Endothelial cell (in vitro differentiated cells): Measurements from ENCODE around the gene DDIAS. TPM values are rescaled to one million over a fixed set of nuclear protein-coding genes. Genes with fewer than 3 reads are reported as not detected.
A peak's percentile ranks its signal among the peaks of the same experiment; 100 is the strongest.
"Not testable (repeated sequence)": the region's sequence is repeated elsewhere in the genome, so short reads cannot be mapped to it uniquely, and the experiment has no call there.

Experiments
- DNase-seq: peaks from one replicate; pipeline ENCODE4 v3.0.0; 2021; ENCODE audit warnings: low spot score
- H3K27ac Mint-ChIP-seq: one replicate; pipeline ENCODE4 v1.8.0; 2021; ENCODE audit warnings: mixed read lengths, inconsistent platforms; ENCODE audit not compliant: unreplicated experiment
- H3K27me3 Mint-ChIP-seq: one replicate; pipeline ENCODE4 v1.8.0; 2021; ENCODE audit warnings: mild to moderate bottlenecking, moderate library complexity, mixed read lengths, inconsistent platforms; ENCODE audit not compliant: unreplicated experiment
- H3K36me3 Mint-ChIP-seq: one replicate; pipeline ENCODE4 v1.8.0; 2021; ENCODE audit warnings: mild to moderate bottlenecking, low read depth, mixed read lengths, inconsistent platforms; ENCODE audit not compliant: unreplicated experiment
- H3K4me1 Mint-ChIP-seq: one replicate; pipeline ENCODE4 v1.8.0; 2021; ENCODE audit warnings: mild to moderate bottlenecking, mixed read lengths, inconsistent platforms; ENCODE audit not compliant: unreplicated experiment
- H3K4me3 Mint-ChIP-seq: one replicate; pipeline ENCODE4 v1.8.0; 2021; ENCODE audit warnings: mild to moderate bottlenecking, mixed read lengths, inconsistent platforms; ENCODE audit not compliant: unreplicated experiment
- H3K9me3 Mint-ChIP-seq: one replicate; pipeline ENCODE4 v1.8.0; 2021; ENCODE audit warnings: mixed read lengths, inconsistent platforms; ENCODE audit not compliant: unreplicated experiment
- long read RNA-seq: library from polyadenylated mRNA; unstranded; transcript quantifications from one replicate; pipeline ENCODE4 v2.0.0, GENCODE V29; 2020; ENCODE audit not compliant: unreplicated experiment
- total RNA-seq: library from RNA; stranded (reverse); fragmentation: NEBNext Ultra II Directional; extraction: Animal tissue kit (Norgen Biotek cat#: 25700); gene quantifications from one replicate; pipeline ENCODE4 v1.2.1, GENCODE V29; 2021; ENCODE audit not compliant: unreplicated experiment
- TF ChIP-seq, protein P1 (sequence below): fragments of 200-600 bp; sonication (generic); IDR thresholded peaks from one replicate; pipeline ENCODE4 v1.5.0; 2021; ENCODE audit warnings: antibody characterized with exemption; ENCODE audit not compliant: unreplicated experiment

The DDIAS gene, protein sequence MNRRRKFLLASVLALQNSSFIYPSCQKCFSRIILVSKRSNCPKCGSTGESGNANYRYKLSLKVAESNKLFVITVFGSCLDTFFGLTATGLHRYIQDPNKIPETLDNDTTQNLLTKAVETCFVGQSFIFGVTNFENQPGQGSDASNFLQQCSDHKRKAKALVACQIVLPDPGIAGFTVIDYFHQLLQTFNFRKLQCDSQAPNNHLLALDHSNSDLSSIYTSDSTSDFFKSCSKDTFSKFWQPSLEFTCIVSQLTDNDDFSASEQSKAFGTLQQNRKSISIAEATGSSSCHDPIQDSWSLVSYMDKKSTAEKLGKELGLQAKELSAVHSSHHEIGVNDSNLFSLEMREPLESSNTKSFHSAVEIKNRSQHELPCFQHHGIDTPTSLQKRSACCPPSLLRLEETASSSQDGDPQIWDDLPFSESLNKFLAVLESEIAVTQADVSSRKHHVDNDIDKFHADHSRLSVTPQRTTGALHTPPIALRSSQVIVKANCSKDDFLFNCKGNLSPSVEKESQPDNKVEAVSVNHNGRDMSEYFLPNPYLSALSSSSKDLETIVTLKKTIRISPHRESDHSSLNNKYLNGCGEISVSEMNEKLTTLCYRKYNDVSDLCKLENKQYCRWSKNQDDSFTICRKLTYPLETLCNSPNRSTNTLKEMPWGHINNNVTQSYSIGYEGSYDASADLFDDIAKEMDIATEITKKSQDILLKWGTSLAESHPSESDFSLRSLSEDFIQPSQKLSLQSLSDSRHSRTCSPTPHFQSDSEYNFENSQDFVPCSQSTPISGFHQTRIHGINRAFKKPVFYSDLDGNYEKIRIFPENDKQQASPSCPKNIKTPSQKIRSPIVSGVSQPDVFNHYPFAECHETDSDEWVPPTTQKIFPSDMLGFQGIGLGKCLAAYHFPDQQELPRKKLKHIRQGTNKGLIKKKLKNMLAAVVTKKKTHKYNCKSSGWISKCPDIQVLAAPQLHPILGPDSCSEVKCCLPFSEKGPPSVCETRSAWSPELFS
- total RNA-seq, result 11.2 TPM
- long read RNA-seq, partial matches to known transcripts, result 0 of 1 reads
- long read RNA-seq, other reads (novel, unspliced or antisense), result 0 of 1 reads

DNA sequence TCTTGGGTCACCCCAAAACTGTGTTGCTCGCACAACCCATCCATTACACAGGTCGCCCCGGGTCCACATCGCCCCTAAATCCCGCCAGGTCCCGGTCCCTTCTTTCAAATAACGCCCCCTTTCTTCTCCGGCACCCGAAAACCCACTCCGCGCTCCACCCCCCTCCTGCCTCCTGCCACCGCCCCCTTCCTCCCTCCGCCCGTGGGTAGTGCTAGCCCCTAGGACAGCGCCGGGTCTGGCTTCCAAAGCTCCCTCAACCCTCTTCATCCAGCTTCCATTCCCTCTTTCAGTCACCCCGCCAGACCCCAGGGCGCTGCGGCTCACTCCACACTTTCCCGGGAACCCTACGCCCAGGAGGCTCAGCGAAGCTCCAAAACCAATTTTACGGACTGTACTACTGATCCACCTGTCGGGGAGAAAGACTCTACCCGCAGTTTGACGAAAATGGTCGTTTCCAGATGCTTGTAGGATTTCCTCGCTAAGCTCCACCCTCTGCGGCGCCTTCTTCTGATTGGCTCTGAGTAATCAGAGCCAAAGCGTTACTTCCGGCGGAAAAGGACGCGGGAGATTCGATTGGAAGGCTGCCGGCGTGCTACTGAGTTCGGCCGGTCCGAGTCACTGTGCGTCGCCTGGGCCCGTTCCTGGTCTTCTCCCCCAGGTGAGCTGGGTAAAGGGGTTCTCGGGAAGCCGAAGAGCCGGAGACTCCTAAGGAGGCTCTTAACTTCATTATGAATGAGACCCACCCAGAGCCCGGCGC, at the start of gene DDIAS:
TSS of gene DDIAS (plus strand) at position 572 of the 757 bp plus-strand sequence. CDS start 13,003 bp downstream, outside the sequence.
- Mint-ChIP-seq H3K27ac (peak within 1 kb of the TSS; percentile 95), H3K27me3 (peaks cover 8% of the 10 kb centered on the region), H3K36me3 (peaks cover 7% of the 10 kb centered on the region), H3K9me3 (no peaks in the 10 kb centered on the region), H3K4me1 (peaks cover 43% of the 10 kb centered on the region), H3K4me3 (peak within 1 kb of the TSS; percentile 100)
- TF ChIP-seq, protein P1, sequence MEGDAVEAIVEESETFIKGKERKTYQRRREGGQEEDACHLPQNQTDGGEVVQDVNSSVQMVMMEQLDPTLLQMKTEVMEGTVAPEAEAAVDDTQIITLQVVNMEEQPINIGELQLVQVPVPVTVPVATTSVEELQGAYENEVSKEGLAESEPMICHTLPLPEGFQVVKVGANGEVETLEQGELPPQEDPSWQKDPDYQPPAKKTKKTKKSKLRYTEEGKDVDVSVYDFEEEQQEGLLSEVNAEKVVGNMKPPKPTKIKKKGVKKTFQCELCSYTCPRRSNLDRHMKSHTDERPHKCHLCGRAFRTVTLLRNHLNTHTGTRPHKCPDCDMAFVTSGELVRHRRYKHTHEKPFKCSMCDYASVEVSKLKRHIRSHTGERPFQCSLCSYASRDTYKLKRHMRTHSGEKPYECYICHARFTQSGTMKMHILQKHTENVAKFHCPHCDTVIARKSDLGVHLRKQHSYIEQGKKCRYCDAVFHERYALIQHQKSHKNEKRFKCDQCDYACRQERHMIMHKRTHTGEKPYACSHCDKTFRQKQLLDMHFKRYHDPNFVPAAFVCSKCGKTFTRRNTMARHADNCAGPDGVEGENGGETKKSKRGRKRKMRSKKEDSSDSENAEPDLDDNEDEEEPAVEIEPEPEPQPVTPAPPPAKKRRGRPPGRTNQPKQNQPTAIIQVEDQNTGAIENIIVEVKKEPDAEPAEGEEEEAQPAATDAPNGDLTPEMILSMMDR, result no peak
- DNase-seq, result peak; percentile 91

DNA sequence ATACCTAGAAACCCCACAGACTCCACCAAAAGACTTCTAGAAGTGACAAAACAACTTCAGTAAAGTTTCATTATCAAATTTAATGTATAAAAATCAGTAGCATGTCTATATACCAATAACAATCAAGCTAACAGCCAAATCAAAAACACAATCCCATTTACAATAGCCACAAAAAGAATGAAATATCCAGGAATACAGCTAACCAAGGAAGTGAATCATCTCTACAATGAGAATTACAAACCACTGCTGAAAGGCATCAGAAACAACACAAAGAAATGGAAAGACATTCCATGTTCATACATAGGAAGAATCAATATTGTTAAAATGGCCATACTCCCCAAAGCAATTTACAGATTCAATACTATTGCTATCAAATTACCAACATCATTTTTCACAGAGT, 47.3 kb upstream of the DDIAS start:
- Mint-ChIP-seq H3K9me3 (no peaks in the 10 kb centered on the region), H3K27ac (no peak overlapping the region), H3K36me3 (peaks cover 19% of the 10 kb centered on the region), H3K4me1 (peaks cover 6% of the 10 kb centered on the region), H3K27me3 (no peaks in the 10 kb centered on the region), H3K4me3 (no peak overlapping the region)
- TF ChIP-seq, protein P1, result no peak
- DNase-seq, result no peak

DNA sequence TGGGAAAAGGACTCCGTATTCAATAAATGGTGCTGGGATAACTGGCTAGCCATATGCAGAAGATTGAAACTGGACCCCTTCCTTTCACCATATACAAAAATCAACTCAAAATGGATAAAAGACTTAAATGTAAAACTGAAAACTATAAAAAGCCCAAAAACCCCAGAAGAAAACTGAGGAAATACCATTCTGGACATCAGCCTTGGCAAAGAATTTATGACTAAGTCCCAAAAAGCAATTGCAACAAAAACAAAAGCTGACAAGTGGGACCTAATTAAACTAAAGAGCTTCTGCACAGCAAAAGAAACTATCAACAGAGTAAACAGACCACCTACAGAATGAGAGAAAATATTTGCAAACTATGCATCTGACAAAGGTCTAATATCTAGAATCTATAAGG, 46.6 kb upstream of the DDIAS start:
- H3K27ac Mint-ChIP-seq, H3K4me3 Mint-ChIP-seq, H3K9me3 Mint-ChIP-seq, DNase-seq, H3K27me3 Mint-ChIP-seq, H3K4me1 Mint-ChIP-seq: not testable (repeated sequence)
- H3K36me3 Mint-ChIP-seq, result peaks cover 19% of the 10 kb centered on the region

DNA sequence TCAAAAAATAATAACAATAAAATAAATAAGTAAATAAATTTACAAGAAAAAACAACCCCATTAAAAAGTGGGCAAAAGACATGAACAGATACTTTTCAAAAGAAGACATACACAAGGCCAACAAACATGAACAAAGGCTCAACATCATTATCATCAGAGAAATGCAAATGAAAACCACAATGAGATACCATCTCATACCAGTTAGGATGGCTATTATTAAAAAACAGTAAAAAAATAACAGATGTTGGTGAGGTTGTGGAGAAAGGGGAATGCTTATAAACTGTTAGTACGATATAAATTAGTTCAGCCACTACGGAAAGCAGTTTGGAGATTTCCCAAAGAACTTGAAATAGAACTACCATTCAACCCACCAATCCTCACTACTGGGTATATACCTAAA, 45.9 kb upstream of the DDIAS start:
- Mint-ChIP-seq H3K36me3 (peaks cover 19% of the 10 kb centered on the region), H3K27ac (no peak overlapping the region), H3K27me3 (no peaks in the 10 kb centered on the region), H3K4me3 (no peak overlapping the region), H3K4me1 (peaks cover 6% of the 10 kb centered on the region), H3K9me3 (no peaks in the 10 kb centered on the region)
- no peak for DNase-seq
- TF ChIP-seq, protein P1, result no peak

DNA sequence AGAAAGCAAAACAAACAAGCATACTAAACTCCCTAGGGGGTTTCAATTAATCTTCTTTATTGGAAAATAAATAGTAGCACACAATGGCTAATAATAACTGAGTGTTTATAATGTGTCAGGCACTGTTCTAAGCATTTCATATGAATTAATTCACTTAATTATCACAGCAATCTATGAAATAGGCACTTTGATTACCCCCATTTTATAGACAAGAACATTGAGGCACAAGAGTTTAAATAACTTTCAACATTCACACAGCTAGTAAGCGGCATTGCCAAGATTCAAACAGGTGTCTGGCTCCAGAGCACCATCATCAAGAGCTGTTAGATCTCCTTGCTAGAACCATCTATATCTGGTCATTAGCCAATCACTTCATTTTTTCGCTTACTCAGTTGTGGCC, 44.4 kb upstream of the DDIAS start:
- TF ChIP-seq, protein P1, result no peak
- Mint-ChIP-seq H3K36me3 (peaks cover 19% of the 10 kb centered on the region), H3K27me3 (no peaks in the 10 kb centered on the region), H3K9me3 (no peaks in the 10 kb centered on the region), H3K4me3 (no peak overlapping the region), H3K4me1 (peaks cover 6% of the 10 kb centered on the region), H3K27ac (no peak overlapping the region)
- no peak for DNase-seq
